Naive thymus-derived CD4-positive, alpha-beta T cell (primary cell): ENCODE data around the gene LRTM1. TPM values are rescaled to one million over a fixed set of nuclear protein-coding genes. Genes with fewer than 3 reads are reported as not detected.

Experiments
- ATAC-seq: fragments of 150-1000 bp; cut with Tn5 transposase; 2 replicates; pipeline ENCODE4 v1.10.0; 2021; ENCODE audit warnings: mild to moderate bottlenecking, moderate library complexity
- CTCF ChIA-PET: fragments of 350-600 bp; sonication (Branson Sonifier 250); formaldehyde crosslinking; loops from one replicate; lab custom pipeline; 2021; ENCODE audit warnings: antibody characterized with exemption; lab: Charles Lee
- POLR2A ChIA-PET: fragments of 350-600 bp; sonication (Branson Sonifier 250); formaldehyde crosslinking; loops from one replicate; lab custom pipeline; 2021; ENCODE audit warnings: antibody characterized with exemption, inconsistent platforms; lab: Charles Lee
- DNase-seq, 9 donors: peaks; one replicate each; pipeline versions ENCODE4 v3.0.0 to v3.0.0-alpha.2; 2020 to 2022; ENCODE audit warnings: mixed read lengths in 1 of 9
- H3K27ac ChIP-seq: one replicate; pipeline ENCODE4 v1.7.0; 2013; ENCODE audit warnings: mild to moderate bottlenecking, low read depth, low read length, moderate library complexity
- H3K27me3 ChIP-seq, 2 donors: one replicate each; pipeline ENCODE4 v1.7.0; 2013; ENCODE audit warnings: low read length in 2 of 2, mild to moderate bottlenecking in 2 of 2, moderate library complexity in 2 of 2; ENCODE audit not compliant: control insufficient read depth in 2 of 2, insufficient read depth in 2 of 2
- H3K36me3 ChIP-seq, 3 experiments: 1 replicate in 2 of 3; 2 replicates in 1 of 3; pipeline ENCODE4 v1.7.0; 2013; ENCODE audit warnings: low read length in 3 of 3, mild to moderate bottlenecking in 3 of 3, moderate library complexity in 1 of 3; ENCODE audit not compliant: insufficient read depth in 3 of 3, control insufficient read depth in 2 of 3
- H3K4me1 ChIP-seq, 2 donors: one replicate each; pipeline ENCODE4 v1.7.0; 2013; ENCODE audit warnings: low read length in 2 of 2, mild to moderate bottlenecking in 2 of 2, moderate library complexity in 1 of 2; ENCODE audit not compliant: control insufficient read depth in 2 of 2, insufficient read depth in 2 of 2
- H3K4me3 ChIP-seq: 2 replicates; pipeline ENCODE4 v1.7.0; 2013; ENCODE audit warnings: mild to moderate bottlenecking, low read length
- H3K9me3 ChIP-seq, 3 experiments: 1 replicate in 2 of 3; 2 replicates in 1 of 3; pipeline ENCODE4 v1.7.0; 2013; ENCODE audit warnings: low read length in 3 of 3; ENCODE audit not compliant: control insufficient read depth in 2 of 3
- H3K27ac Mint-ChIP-seq, 9 donors: one replicate each; pipeline ENCODE4 v1.8.0; 2020 to 2022; ENCODE audit warnings: mixed read lengths in 9 of 9, mild to moderate bottlenecking in 8 of 9, moderate library complexity in 5 of 9, inconsistent platforms in 2 of 9
- H3K27me3 Mint-ChIP-seq, 5 donors: one replicate each; pipeline ENCODE4 v1.8.0; 2021 to 2022; ENCODE audit warnings: mixed read lengths in 5 of 5, mild to moderate bottlenecking in 1 of 5
- H3K36me3 Mint-ChIP-seq, 5 donors: one replicate each; pipeline ENCODE4 v1.8.0; 2020 to 2022; ENCODE audit warnings: mixed read lengths in 5 of 5, mild to moderate bottlenecking in 3 of 5, inconsistent platforms in 1 of 5
- H3K4me1 Mint-ChIP-seq, 7 donors: one replicate each; pipeline ENCODE4 v1.8.0; 2020 to 2022; ENCODE audit warnings: mixed read lengths in 7 of 7, mild to moderate bottlenecking in 3 of 7, inconsistent platforms in 1 of 7
- H3K4me3 Mint-ChIP-seq, 10 donors: one replicate each; pipeline ENCODE4 v1.8.0; 2020 to 2022; ENCODE audit warnings: mild to moderate bottlenecking in 10 of 10, mixed read lengths in 10 of 10, moderate library complexity in 6 of 10, inconsistent platforms in 2 of 10
- H3K9me3 Mint-ChIP-seq, 11 donors: one replicate each; pipeline ENCODE4 v1.8.0; 2020 to 2022; ENCODE audit warnings: mixed read lengths in 11 of 11, mild to moderate bottlenecking in 4 of 11, inconsistent platforms in 1 of 11, moderate library complexity in 1 of 11
- intact Hi-C, 2 donors: fragments of 100-400 bp; cut with micrococcal nuclease; formaldehyde crosslinking; loops; one replicate each; pipeline ENCODE4 v1.15.1; 2023
- polyA plus RNA-seq, 2 donors: library from polyadenylated mRNA; unstranded; fragments of 300-500 nt; fragmentation: Illumina TruSeq; gene quantifications; one replicate each; pipeline ENCODE4 v1.2.3, GENCODE V29; 2021
- total RNA-seq, 6 experiments: library from RNA in 5 of 6; stranded (reverse) in 5 of 6; gene quantifications; 1 replicate in 5 of 6; 2 replicates in 1 of 6; pipeline ENCODE4 v1.2.3 and lab custom pipeline; 2021 to 2026

The LRTM1 gene
- total and polyA plus RNA-seq, 7 experiments from 2014 or later: not detected

DNA sequence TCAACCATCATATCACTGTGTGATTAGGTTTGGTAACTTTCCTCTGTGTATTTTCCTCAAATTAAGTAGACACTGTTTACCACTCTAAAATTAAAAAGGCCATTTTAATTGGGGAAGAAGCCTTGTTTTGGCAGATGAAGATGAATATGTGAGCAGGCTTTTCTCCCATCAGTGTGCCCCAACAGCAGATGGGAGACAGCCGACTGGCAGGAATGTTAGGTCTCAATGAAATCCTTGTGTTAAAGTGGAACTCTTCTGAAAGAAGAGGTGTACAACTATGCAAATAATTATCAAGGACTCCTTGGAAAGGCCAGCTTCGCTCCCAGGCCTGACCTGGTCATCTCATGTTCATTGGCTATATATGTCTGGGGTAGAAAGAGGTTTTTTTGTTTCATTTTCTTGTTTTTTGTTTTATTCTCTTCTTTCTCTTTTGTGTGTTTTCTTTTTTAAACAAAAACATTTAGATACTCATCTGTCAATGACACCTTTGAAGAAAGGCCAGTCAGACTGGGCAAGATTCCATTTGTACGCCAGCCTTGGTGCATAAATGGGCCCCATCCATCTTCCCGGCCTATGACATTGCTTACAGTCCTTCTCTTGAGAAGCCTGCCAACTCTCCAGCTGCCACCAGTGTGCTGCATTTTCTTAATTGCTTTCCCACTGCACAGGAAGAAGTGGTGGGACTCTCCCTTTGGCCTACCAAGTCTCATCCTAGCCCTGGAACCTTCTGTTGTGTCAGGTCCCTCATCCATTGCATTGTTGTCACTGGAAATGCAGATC, 25.8 kb downstream of the LRTM1 start:
- peaks cover 0 to 8% (median 0%) of the 10 kb centered on the region in 11 donors for H3K9me3 Mint-ChIP-seq
- Histone ChIP-seq H3K4me3 (no peak overlapping the region), H3K27ac (no peak overlapping the region), H3K36me3 (no peaks in the 10 kb centered on the region), H3K27me3 (no peaks in the 10 kb centered on the region), H3K4me1 (no peaks in the 10 kb centered on the region), H3K9me3 (no peaks in the 10 kb centered on the region)
- DNase-seq (no peak), ATAC-seq (no peak)
- no peak overlapping the region for H3K4me3 Mint-ChIP-seq
- no peaks in the 10 kb centered on the region for H3K36me3 Mint-ChIP-seq
- H3K27me3 Mint-ChIP-seq: peaks cover 0 to 6% (median 0%) of the 10 kb centered on the region in 5 donors
- CTCF ChIA-PET: no interaction called here
- H3K27ac Mint-ChIP-seq: no peak overlapping the region
- peaks cover 0 to 2% (median 0%) of the 10 kb centered on the region in 7 donors for H3K4me1 Mint-ChIP-seq
- POLR2A ChIA-PET: no interaction called here
- intact Hi-C loops: no loop called here

DNA sequence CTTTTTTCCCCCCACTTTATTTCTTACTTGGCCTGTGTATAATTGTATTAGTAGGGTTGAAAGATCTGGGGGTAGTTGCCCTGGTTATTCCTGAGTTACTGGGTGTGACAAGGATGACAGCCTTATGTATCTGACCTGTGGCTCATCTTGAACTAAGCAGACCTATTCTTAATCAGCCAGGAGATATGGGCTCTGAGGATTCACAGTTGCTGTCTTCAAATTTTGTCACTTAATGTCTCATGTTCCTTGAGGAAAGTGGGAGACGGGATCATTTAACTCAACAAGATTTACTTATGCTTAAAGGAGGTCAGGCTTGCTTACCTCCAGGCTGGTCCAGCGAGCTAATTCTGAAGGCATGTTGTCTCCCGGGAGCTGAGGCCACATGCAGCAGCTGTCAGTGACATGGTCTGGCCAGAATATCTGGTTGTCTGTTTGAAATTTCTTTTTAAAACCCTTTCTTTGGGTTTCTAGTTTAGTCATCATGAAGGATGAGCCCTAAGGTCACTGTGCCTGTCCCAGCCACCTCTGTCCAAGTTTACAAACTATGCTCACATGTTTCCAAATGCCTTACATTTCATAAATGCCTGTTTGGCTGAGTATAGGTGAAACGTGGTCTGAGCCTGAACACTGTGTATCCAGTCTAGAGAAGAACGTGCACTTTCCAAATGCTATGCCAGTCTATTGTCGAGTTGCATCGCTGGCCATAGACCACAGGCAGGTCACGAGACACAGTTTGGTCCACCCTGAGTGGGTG, 26.8 kb downstream of the LRTM1 start:
- H3K27me3 Mint-ChIP-seq: peaks cover 0 to 6% (median 0%) of the 10 kb centered on the region in 5 donors
- Histone ChIP-seq H3K9me3 (no peaks in the 10 kb centered on the region), H3K4me1 (no peaks in the 10 kb centered on the region), H3K4me3 (no peak overlapping the region), H3K36me3 (no peaks in the 10 kb centered on the region), H3K27ac (no peak overlapping the region), H3K27me3 (no peaks in the 10 kb centered on the region)
- ATAC-seq: no peak
- peaks cover 0 to 8% (median 1%) of the 10 kb centered on the region in 11 donors for H3K9me3 Mint-ChIP-seq
- intact Hi-C loops: no loop called here
- ChIA-PET POLR2A (no interaction called here), CTCF (no interaction called here)
- no peak overlapping the region for H3K27ac Mint-ChIP-seq
- H3K36me3 Mint-ChIP-seq: no peaks in the 10 kb centered on the region
- H3K4me3 Mint-ChIP-seq: no peak overlapping the region
- no peak for DNase-seq
- H3K4me1 Mint-ChIP-seq: peaks cover 0 to 2% (median 0%) of the 10 kb centered on the region in 7 donors

DNA sequence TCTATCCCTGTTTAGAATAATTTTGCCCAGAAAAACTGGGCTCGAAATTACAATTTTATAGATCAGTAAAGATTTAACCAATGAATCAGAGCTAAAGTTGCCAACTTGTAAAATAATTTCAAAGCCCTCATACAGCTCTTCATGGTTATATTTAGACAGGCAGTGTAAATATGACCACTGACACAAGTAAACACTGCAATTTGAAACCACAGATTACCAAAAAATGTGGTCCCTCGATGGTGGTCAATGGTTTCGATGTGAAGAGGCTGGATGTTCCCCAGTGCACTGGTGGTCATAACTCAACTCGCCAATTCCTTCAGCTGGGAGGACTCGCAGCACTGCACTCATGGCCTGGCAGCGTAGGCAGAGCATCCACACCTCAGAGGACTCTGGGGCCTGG, 28.6 kb downstream of the LRTM1 start:
- H3K36me3 ChIP-seq: no peaks in the 10 kb centered on the region
- no peak overlapping the region for H3K4me3 ChIP-seq
- H3K27me3 ChIP-seq: no peaks in the 10 kb centered on the region
- Mint-ChIP-seq H3K27ac (no peak overlapping the region), H3K4me3 (no peak overlapping the region), H3K27me3 (peaks cover 0 to 3% (median 0%) of the 10 kb centered on the region in 5 donors), H3K4me1 (no peaks in the 10 kb centered on the region), H3K36me3 (no peaks in the 10 kb centered on the region), H3K9me3 (peaks cover 0 to 8% (median 0%) of the 10 kb centered on the region in 11 donors)
- ATAC-seq (no peak), DNase-seq (no peak)
- no peaks in the 10 kb centered on the region for H3K4me1 ChIP-seq
- no peaks in the 10 kb centered on the region for H3K9me3 ChIP-seq
- no peak overlapping the region for H3K27ac ChIP-seq
- ChIA-PET CTCF (no interaction called here), POLR2A (no interaction called here)
- intact Hi-C loops: no loop called here

DNA sequence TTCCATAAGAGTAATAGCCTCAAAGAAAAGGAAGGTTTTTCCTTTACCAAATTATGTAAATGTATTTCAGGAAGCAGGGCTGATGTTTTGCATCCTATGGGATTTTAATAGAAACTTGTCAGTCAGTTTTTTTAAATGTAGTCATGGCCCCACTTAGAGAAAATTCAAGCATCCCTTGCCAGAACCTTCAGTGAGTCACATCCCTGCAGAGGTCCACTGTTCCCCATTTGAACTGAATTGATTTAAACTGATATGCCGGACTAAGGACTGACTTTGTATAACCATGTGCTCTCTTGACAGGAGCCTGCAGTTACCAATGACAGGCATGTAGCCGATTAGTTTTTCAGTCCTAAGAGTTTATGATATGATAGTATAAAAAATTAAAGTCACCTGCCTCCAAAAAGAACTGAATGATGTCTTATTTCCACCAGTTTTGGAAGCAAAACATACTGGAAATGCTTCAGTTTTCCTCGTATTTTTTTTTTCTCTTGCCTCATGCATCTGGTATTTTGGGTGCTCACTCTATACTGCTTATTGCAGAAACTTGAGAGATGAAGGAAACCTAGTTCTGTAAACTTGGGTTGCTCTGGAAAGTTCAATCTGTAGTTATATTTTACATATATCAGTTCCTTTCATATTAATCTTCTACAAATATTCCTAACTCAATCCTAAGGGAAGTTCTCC, 30.7 kb downstream of the LRTM1 start:
- no peaks in the 10 kb centered on the region for H3K36me3 Mint-ChIP-seq
- H3K27ac Mint-ChIP-seq: no peak overlapping the region
- no peak overlapping the region for H3K4me3 Mint-ChIP-seq
- POLR2A ChIA-PET: no interaction called here
- Histone ChIP-seq H3K9me3 (no peaks in the 10 kb centered on the region), H3K4me3 (no peak overlapping the region), H3K27ac (no peak overlapping the region), H3K4me1 (no peaks in the 10 kb centered on the region), H3K36me3 (no peaks in the 10 kb centered on the region), H3K27me3 (no peaks in the 10 kb centered on the region)
- DNase-seq: no peak
- no peak for ATAC-seq
- H3K9me3 Mint-ChIP-seq: peaks cover 0 to 6% (median 0%) of the 10 kb centered on the region in 11 donors
- H3K27me3 Mint-ChIP-seq: no peaks in the 10 kb centered on the region
- no peaks in the 10 kb centered on the region for H3K4me1 Mint-ChIP-seq
- CTCF ChIA-PET: no interaction called here
- intact Hi-C loops: no loop called here

DNA sequence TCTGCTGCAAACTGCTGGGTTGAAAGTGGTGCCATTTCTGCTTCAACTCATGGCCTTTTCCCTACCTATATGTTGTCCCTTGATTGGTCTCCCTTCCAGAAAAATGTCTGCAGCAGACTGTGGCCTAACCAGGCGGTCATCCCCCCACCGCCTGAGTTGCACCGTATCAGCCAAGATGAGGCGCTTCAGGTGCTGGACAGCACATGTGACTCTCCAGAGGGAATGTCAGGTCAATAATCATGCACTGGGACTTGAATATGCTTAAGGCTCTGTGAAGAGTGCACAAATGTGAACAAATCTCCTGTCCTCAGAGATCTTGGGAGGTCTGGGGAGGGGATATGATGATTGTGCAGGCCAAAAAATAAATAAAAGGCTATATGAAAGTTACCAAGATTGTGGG, 32.2 kb downstream of the LRTM1 start:
- H3K4me3 ChIP-seq: no peak overlapping the region
- Mint-ChIP-seq H3K27me3 (no peaks in the 10 kb centered on the region), H3K36me3 (no peaks in the 10 kb centered on the region), H3K27ac (no peak overlapping the region), H3K4me1 (no peaks in the 10 kb centered on the region), H3K9me3 (peaks cover 0 to 6% (median 0%) of the 10 kb centered on the region in 11 donors), H3K4me3 (no peak overlapping the region)
- ATAC-seq (no peak), DNase-seq (no peak)
- H3K36me3 ChIP-seq: no peaks in the 10 kb centered on the region
- no peak overlapping the region for H3K27ac ChIP-seq
- no peaks in the 10 kb centered on the region for H3K27me3 ChIP-seq
- ChIA-PET CTCF (no interaction called here), POLR2A (no interaction called here)
- no peaks in the 10 kb centered on the region for H3K4me1 ChIP-seq
- H3K9me3 ChIP-seq: no peaks in the 10 kb centered on the region
- intact Hi-C loops: no loop called here

DNA sequence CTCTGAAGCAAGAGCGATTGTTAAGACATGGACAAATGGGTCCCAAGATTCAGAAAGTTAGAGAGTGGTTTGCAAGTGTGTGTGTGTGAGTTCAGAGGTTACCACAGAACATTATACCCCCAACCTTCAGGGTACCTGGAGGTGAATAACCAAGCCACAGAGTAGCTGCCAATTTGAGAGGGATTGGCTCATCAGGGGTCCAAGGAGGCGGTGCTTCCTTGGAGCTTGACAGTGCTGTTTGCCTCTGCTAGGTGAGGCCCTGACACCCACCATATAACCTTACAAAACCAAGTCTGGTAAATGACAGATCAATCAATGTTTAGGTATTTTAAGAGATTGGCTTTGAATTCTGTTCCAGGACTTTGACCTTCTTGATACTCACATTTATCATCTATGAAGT, 35.7 kb downstream of the LRTM1 start:
- H3K9me3 Mint-ChIP-seq: peaks cover 0 to 10% (median 2%) of the 10 kb centered on the region in 11 donors
- no peaks in the 10 kb centered on the region for H3K4me1 Mint-ChIP-seq
- DNase-seq (no peak), ATAC-seq (no peak)
- no peak overlapping the region for H3K27ac ChIP-seq
- H3K27me3 Mint-ChIP-seq: no peaks in the 10 kb centered on the region
- no peaks in the 10 kb centered on the region for H3K27me3 ChIP-seq
- H3K4me3 Mint-ChIP-seq: no peak overlapping the region
- CTCF ChIA-PET: no interaction called here
- H3K27ac Mint-ChIP-seq: no peak overlapping the region
- POLR2A ChIA-PET: no interaction called here
- no peaks in the 10 kb centered on the region for H3K36me3 ChIP-seq
- no peaks in the 10 kb centered on the region for H3K9me3 ChIP-seq
- H3K4me3 ChIP-seq: no peak overlapping the region
- intact Hi-C loops: no loop called here
- H3K36me3 Mint-ChIP-seq: no peaks in the 10 kb centered on the region
- H3K4me1 ChIP-seq: no peaks in the 10 kb centered on the region
